AG08396 (cell line): ENCODE data around the gene TMEM121B.
"Not testable (repeated sequence)": the region's sequence is repeated elsewhere in the genome, so short reads cannot be mapped to it uniquely, and the experiment has no call there.

Source experiments
- DNase-seq: peaks from one replicate; pipeline ENCODE4 v3.0.0; 2012; ENCODE audit warnings: low spot score, mixed read lengths

TMEM121B gene

GRCh38 chr22:17121233-17122195 is at the start of gene TMEM121B:
Gene TMEM121B (minus strand): TSS chr22:17121360. CDS start chr22:17121127, 233 bp downstream.
- DNase-seq: peak; percentile 79

DNA sequence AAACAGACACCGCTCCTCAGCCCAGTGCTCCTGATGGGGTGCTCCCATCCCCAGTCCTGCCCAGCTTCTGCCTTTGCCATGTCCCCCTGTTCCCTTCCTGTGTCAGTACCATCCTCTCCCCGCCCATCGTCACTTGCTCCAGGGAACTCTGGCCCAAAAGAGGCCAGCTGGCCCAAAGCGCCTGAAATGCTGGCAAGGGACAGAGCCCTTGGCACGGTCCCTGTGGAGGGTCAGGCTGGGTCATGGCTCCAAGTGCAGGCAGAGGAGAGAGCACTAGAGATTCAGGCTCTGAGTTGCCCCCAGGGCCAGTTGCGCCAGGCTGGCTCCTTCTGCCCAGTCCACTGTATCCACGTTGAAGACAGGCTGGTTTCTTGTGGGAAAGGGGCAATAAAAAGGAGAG is 46.3 kb upstream of the TMEM121B start:
- no peak for DNase-seq

- DNase-seq: peak; percentile 34
These were observed 43.3 kb upstream of the TMEM121B start for GRCh38 chr22:17164392-17165024.

DNA sequence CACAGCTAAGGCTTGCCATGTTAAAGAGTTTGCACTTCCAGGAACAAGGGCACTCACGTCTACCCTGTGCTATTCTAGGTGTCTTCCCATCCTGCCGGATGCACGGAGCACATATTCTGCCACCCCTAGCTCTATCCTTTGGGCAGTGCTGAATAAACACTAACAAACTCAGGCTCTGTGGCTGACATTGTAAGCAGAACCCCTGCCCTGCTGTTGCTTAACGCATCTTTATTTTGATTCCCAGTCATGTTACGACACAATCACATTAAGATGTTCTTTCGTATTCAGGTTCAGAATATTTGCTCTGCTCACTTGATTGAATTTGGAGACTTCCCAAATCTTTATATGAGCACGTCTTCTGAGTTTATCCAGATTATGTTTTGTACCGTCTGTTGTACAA is 41.6 kb upstream of the TMEM121B start:
- no peak for DNase-seq

GRCh38 chr22:17161991-17162390 is 40.8 kb upstream of the TMEM121B start:
- DNase-seq: no peak

GRCh38 chr22:17159504-17159951 is 38.4 kb upstream of the TMEM121B start:
- peak; percentile 55 for DNase-seq

DNA sequence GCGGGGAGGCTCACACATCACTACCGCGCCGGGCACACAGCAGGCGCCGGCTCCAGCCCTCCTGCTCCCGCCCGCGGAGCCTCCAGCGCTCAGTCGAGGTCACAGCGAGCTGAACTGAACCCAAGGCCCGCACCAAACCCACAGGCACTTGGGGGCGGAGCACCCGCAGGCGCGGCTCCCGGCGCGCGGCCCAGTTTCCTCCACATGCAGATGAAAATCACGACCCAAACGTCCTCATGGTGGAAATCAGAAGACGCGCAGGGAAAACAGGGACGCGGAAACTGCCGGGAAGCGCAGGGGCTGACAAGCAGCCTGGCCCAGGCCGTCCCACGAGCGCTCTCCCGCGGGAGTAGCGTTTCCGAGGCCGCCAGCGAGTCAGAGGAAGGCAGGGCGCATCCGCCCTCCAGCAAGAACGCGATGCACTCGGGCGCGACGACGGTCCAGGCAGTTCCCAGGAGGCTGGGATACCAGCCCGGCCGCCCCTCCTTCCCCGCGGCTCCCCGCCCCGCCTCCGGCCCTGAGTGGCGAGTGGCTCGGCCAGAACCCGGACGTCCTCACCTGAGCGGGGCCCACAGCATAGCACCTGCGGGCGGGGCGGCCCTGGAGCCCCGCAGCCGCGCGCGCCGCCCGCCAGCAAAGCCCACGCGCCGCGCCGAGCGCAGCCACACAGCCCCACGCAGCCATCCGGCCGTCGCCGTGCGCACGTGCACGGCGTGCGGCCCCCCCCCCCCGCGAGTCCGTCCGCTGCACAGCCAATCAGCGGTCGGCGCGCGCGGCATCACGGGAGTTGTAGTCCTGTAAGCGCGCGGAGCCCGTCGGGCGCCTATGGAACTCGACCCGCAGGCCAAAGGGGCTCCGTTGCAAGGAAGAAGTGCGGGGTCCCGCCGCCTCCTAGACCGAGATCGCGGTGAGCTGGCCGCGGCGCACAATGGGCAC is 37.7 kb upstream of the TMEM121B start, which contains the start of gene HDHD5:
Gene HDHD5, minus strand, starts transcription at position 710 of the 936 bp plus-strand sequence. Its CDS starts 26 bp downstream, at position 684.
- DNase-seq: peak; percentile 97

- no peak for DNase-seq
These were observed 37.0 kb upstream of the TMEM121B start for GRCh38 chr22:17158176-17158567.

DNA sequence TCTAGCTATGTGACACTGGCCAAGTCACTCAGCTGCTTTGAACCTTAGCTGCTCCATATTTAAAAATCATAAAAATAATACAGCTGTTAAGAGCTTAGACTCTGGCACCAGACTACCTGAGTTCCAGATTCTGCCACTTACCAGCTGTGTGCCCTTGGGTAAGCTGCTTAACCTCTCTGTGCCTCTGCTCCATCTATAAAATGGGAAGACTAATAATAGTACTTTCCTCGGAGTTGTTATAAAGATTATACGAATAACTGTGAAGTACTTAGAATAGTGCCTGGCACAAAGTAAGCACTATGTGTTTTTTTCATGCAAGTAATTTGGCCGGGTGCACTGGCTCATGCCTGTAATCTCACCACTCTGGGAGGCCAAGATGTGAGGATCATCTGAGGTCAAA is 36.6 kb upstream of the TMEM121B start:
- DNase-seq: no peak

- DNase-seq: no peak
These were observed 34.8 kb upstream of the TMEM121B start for GRCh38 chr22:17155941-17156340.

GRCh38 chr22:17152971-17153370 is 31.8 kb upstream of the TMEM121B start:
- DNase-seq: no peak

GRCh38 chr22:17152340-17152739 is 31.2 kb upstream of the TMEM121B start:
- DNase-seq: no peak

DNA sequence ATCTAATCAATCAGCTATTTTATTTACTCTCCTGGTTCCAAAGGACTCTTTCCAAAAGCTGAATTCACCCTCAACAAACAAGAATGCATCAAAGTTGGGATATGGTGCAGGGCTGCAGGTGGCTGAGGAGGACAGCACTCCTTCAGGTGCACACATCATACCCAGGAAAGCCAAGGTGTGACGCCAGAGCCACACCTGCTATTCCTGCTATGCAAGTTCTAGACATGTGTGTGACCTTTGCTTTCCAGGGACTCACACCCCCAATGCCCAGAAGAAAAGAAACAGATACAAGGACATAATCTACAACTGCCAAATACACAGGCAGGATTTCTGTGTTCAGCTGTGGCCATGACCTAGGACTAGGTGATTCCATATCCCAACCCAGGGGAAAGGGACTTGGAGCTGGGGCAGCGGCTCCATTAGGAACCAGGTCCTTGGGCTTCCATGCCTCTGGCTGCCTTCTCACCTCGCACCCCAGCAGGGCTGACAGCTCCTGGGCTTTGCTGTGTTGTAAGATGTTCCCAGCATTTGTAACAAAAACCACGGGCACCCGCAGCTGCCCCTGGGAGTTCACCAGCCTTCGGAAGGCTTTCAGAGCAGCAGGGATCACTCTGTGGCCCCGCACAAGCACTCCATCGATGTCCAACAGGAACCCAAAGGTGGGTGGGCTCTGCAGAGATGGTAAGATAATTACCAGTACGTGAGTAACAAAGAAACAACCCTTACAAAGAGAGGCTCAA is 28.1 kb upstream of the TMEM121B start:
- DNase-seq: no peak

DNA sequence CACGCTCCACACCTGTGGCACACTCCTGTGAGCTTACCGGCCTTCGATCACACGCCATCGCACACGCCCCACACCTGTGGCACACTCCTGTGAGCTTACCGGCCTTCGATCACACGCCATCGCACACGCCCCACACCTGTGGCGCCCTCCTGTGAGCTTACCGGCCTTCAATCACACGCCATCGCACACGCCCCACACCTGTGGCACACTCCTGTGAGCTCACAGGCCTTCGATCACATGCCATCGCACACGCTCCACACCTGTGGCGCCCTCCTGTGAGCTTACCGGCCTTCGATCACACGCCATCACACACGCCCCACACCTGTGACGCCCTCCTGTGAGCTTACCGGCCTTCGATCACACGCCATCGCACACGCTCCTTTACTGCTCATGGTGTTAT is 26.3 kb upstream of the TMEM121B start:
- not testable (repeated sequence) for DNase-seq

- no peak for DNase-seq
These were observed 24.0 kb upstream of the TMEM121B start for GRCh38 chr22:17145021-17145680.

DNA sequence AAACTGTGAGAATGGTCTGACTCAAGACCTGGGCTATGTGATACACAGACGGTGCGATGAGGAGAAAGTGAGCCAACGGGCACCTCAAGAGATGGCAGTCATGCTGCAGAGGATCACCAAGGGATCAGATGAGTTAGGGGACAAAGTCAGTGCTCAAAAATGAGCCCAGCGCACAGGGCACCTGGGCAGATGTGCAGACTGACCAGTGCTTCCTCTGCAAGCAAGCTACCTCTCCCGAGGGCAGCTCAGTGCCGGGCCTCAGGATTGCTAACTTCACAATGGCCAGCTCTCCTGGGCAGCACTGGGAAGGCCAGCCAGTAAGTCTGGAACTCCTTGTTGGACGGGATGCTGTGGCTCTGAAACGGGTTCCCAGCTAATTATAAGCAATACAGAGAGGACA is 22.7 kb upstream of the TMEM121B start:
- DNase-seq: no peak

DNA sequence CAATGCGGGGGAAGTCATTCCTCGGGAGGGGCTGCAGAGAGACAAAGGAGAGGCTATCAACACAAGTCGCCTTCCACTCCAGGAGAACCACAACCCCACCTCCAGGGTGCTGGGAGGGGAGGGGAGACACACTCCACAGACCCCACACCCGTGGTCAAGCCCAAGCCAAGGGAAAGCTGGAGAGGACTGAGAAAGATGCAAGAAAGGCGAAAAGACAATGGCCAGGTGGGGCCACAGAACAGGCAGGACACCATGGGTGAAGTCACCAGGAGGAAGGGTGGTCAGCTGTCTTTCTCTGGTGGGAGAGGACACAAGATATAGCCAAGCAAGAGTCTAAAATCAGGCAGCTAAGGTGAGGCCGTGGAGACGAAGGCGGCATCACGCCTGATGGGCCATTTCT is 21.9 kb upstream of the TMEM121B start:
- no peak for DNase-seq

- no peak for DNase-seq
These were observed 19.9 kb upstream of the TMEM121B start for GRCh38 chr22:17140826-17141766.

GRCh38 chr22:17140022-17140421 is 18.9 kb upstream of the TMEM121B start:
- no peak for DNase-seq
